ENCODE data around the gene VPS8.
A peak's percentile ranks its signal among the peaks of the same experiment; 100 is the strongest.

VPS8 gene

GRCh38 chr3:184784731-184785500 is 27.1 kb upstream of the VPS8 start:
- DNase-seq = no peak

DNA sequence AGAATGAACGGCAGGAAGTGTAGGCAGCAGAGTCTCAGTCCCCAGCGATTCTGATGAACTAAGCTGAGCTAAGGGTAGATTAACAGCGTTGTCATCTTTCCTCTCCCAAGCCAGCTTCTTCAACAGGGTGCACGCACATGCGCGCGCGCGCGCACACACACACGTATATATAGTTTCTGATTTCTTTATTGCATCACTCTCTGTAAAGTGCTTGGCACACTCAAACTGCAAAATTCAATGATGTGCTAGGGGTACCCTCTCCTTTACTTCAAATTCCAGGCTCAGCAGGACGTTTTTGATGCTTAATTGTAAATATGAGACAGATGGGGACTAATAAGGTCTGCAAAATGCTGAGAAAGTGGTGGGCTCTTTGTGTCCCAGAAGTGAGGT is 26.1 kb upstream of the VPS8 start:
- DNase-seq = no peak

- no peak for DNase-seq
These were observed 25.6 kb upstream of the VPS8 start for GRCh38 chr3:184786280-184786941.

- DNase-seq = no peak
These were observed 23.2 kb upstream of the VPS8 start for GRCh38 chr3:184788751-184789150.

- DNase-seq = no peak
These were observed 22.5 kb upstream of the VPS8 start for GRCh38 chr3:184789314-184789998.

- DNase-seq = no peak
These were observed 20.8 kb upstream of the VPS8 start for GRCh38 chr3:184791171-184791570.

GRCh38 chr3:184795522-184796190 is 16.3 kb upstream of the VPS8 start:
- no peak for DNase-seq

DNA sequence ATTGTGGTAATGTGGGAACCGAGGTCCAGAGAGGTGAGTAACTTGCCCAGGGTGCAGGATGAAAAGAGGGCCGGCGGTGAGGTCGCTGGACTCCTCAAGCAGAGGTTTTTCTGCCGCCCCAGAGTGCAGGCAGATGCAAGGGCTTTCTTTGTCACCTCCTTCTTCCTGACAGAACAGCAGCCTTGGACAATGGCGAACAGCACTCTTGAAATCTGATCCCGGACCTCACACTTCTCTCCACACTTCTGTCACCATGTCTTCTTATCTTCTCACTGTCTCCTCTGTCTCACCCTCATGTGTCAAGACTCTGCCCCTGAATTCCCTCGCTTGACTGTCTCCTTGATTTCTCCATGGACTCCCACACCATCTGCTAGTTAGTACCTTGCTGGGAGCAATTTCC is 15.4 kb upstream of the VPS8 start:
- no peak for DNase-seq

- DNase-seq = no peak
These were observed 15.0 kb upstream of the VPS8 start for GRCh38 chr3:184796954-184797353.

DNA sequence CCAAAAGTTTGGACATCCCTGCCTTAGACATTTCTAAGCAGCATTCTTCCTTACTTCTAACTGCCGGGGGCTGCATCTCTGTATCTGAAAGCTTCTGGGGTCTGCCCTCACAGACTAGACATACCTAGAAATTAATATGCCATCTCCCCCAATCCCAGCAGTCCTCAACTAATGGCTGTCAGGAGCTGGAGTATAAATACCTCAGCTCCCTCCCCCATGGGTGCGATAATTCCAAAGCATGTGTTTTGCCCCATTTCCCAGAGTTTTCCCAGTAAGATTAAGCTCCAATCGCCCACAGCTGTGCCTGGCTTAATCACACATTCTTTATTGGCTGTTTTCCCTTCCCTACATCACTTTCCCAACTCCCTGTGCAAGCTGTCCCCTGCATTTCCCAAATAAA is 13.8 kb upstream of the VPS8 start:
- no peak for DNase-seq

- no peak for DNase-seq
These were observed 11.5 kb upstream of the VPS8 start for GRCh38 chr3:184800349-184800930.

- DNase-seq = no peak
These were observed 10.7 kb upstream of the VPS8 start for GRCh38 chr3:184801241-184801785.

DNA sequence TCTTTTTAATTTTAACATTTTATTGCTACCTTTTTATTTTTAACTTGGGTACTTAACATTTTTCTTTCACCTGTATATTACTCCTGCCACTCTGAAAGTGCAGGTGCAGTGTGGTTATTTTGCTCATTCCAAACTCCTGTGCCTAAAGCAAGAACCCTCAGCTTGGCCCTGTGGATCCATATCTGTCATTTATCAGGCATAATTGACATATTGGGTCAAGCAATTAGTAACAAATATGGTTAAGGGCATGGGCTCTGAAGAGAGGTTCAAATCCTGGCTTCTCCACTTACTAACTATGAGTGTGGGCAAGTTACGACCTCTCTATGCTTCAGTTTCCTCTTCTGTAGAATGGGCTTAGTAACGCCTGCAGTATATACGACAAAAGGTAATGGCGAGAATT is 9.8 kb upstream of the VPS8 start:
- DNase-seq = no peak

DNA sequence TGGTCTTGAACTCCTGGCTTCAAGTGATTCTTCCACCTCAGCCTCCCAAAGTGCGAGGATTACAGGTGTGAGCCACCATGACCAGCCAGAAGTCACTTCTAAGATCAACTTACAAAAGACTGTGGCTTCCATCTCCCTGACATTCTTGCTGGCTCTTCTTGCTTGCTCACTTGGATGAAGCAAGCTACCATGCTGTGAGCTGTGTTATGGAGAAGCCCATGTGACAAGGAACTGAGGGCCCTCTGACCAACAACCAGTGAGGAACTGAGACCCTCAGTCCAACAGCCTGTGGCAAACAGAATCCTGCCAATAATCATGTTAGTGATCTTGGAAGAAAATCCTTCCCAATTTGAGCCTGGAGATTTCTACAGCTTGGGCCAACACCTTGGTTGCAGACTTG is 7.2 kb upstream of the VPS8 start:
- DNase-seq = no peak

GRCh38 chr3:184805351-184806038 is 6.5 kb upstream of the VPS8 start:
- no peak for DNase-seq

- DNase-seq = no peak
These were observed 5.2 kb upstream of the VPS8 start for GRCh38 chr3:184806567-184807271.

GRCh38 chr3:184807549-184807948 is 4.4 kb upstream of the VPS8 start:
- no peak for DNase-seq

GRCh38 chr3:184808021-184808420 is 3.9 kb upstream of the VPS8 start:
- DNase-seq = no peak

DNA sequence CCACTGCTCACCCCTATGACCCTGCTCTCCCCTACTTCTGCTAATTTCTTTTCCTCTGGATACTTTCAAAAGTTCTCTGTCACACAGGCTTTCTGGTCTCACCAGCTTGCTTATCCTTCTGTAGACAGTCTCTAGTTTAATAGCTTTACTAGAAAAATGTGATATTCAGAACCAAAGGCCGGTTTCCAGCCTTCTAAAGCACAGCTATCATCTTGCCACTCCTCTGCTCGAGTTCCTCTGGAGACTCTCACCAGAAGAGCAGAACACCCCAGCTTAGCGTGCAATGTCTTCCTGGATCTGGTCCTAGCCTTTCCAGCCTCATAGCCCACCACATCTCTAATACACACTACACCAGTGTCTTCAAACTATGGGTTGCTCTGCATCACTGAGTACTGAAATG is 1.8 kb upstream of the VPS8 start:
- no peak for DNase-seq

DNA sequence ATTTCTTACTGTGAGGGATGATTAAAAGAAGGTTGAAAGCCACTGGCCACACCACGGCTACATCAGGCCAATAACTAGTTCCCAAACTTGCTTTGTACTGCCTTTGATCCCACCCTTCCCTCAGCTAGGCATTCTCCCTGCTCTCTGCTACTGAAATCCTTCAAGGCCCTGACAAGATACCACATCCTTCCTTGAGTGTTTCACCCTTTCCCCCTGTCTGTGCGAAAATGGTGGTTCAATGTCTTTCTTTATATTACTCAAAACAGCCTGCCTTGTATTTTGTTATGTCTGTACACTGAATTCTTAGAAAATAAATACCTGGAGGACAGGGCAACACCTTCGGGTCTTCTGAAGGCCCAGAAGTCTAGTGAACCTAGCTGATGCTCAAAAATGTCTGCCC is 932 bp upstream of the VPS8 start:
- DNase-seq = no peak

GRCh38 chr3:184811663-184811998 is 335 bp upstream of the VPS8 start:
- no peak for DNase-seq

DNA sequence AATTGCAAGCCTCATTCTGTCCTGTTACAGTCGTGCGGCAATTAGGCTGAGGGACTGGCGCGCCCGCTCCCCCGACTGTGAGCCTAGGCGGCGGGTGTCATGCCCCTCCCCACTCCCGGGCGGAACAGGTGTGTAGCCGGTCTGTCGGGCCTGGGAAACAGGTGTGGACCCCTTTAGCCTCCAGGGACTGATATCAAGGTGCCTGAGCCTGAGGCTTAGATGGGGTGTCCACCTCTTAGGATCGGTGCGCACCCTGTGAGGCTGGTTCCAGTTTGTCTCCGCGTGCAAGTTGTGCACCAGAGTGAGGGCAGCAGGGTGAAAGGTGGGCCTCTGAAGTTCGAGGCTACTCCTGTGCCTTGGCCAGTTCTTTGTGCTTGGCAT is 686 bp downstream of the VPS8 start:
- peak; percentile 16 for DNase-seq

Measured in T-helper 9 cell (primary cell).